ENCODE results near the gene SLC43A2. TPM values are rescaled to one million over a fixed set of nuclear protein-coding genes. Genes with fewer than 3 reads are reported as not detected.

SLC43A2 gene
- total and polyA plus RNA-seq, 10 of the 15 experiments (the other 5 are each of a cell fraction or from before 2014, with no cell fraction given) = 0.03 to 14.0 (median 5.3) TPM

DNA sequence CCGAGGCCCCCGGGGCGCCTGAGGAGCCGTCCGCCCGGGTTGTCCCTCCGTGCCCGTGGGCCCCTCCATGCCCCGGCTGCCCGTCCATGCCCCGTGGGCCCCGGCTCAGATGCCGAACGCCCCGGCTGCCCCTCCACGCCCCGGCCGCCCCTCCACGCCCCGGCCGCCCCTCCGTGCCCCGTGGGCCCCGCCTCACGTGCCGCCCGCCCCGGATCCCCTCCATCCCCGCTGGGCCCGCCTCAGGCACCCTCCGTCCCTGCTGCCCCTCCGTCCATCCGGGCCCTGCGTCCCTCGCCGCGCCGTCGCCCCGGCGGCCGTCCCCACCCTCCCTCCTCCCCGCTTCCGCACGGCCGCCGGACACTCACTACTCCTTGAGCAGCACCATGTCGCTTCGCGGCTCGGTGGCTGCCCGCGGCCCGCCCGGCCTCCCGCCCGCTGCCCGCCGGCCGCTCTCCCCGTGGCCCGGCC is 66.4 kb downstream of the SLC43A2 start (continued):
- TF ChIP-seq SP1 (IDR thresholded peaks at IDR 0.05; ENCODE audit: low read depth, low read length) = no peak
- TF ChIP-seq PAX5 (IDR thresholded peaks at IDR 0.05; ENCODE audit: borderline replicate concordance, low read depth, low read length) = no peak
- TF ChIP-seq, protein P1, sequence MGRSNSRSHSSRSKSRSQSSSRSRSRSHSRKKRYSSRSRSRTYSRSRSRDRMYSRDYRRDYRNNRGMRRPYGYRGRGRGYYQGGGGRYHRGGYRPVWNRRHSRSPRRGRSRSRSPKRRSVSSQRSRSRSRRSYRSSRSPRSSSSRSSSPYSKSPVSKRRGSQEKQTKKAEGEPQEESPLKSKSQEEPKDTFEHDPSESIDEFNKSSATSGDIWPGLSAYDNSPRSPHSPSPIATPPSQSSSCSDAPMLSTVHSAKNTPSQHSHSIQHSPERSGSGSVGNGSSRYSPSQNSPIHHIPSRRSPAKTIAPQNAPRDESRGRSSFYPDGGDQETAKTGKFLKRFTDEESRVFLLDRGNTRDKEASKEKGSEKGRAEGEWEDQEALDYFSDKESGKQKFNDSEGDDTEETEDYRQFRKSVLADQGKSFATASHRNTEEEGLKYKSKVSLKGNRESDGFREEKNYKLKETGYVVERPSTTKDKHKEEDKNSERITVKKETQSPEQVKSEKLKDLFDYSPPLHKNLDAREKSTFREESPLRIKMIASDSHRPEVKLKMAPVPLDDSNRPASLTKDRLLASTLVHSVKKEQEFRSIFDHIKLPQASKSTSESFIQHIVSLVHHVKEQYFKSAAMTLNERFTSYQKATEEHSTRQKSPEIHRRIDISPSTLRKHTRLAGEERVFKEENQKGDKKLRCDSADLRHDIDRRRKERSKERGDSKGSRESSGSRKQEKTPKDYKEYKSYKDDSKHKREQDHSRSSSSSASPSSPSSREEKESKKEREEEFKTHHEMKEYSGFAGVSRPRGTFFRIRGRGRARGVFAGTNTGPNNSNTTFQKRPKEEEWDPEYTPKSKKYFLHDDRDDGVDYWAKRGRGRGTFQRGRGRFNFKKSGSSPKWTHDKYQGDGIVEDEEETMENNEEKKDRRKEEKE (IDR thresholded peaks at IDR 0.05) = 0 out of 2 replicates have a peak, but pooled peaks have one; percentile 13
- TF ChIP-seq POLR2A (IDR thresholded peaks at IDR 0.05; ENCODE audit: low read depth, low read length) = no peak
- TF ChIP-seq ZNF592 (IDR thresholded peaks at IDR 0.05) = no peak
- TF ChIP-seq, protein P2, sequence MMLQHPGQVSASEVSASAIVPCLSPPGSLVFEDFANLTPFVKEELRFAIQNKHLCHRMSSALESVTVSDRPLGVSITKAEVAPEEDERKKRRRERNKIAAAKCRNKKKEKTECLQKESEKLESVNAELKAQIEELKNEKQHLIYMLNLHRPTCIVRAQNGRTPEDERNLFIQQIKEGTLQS (IDR thresholded peaks at IDR 0.05; ENCODE audit: borderline replicate concordance, extremely low read depth, low read depth, low read length) = no peak
- TF ChIP-seq SMAD5 (IDR thresholded peaks at IDR 0.05; ENCODE audit: low read depth) = no peak

Measured in GM12878 (cell line).